Measurements from ENCODE around the gene C1orf56. TPM values are rescaled to one million over a fixed set of nuclear protein-coding genes. Genes with fewer than 3 reads are reported as not detected.

Gene C1orf56
- total RNA-seq, 1 experiment from 2014 or later = 4.8 TPM

DNA sequence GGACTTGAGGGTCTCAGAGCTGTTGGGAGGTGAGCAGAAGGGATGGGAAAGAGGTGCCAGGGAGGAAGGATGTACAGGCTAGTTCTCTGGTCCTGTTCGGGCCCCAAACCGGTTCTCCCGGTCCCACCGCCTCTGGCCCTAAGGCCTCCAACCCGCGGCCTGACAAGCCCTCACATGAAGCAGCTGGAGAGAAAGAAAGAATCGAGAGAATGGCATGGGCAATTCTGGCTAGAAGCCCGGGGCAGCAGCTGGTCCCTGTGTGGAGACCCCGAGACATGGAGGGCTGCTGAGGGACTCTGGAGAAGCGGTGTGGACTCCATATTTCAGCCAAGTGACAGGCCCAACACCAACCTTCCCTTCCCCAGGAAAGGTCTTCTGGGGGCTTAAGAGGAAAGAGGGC lies 11.1 kb downstream of the C1orf56 start:
- peaks cover 61% of the 10 kb centered on the region for H3K36me3 Mint-ChIP-seq (ENCODE audit: insufficient read depth, unreplicated experiment)
- intact Hi-C loops (cut with micrococcal nuclease; ENCODE audit: unreplicated experiment) = loop anchor here (1.0 to 2.0 kb wide), 2 partner anchors 34 to 45 kb away; no protein-coding TSS in a partner anchor
- H3K27ac Mint-ChIP-seq (ENCODE audit: unreplicated experiment) = peak overlapping the region; percentile 86
- H3K4me1 ChIP-seq = peaks cover 17% of the 10 kb centered on the region
- peak overlapping the region; percentile 60 for H3K4me3 ChIP-seq (ENCODE audit: low read depth, low read length)
- ChIA-PET CTCF (interaction anchor here (0.5 to 1.9 kb wide), 6 partner anchors 11 to 73 kb away, joined by 3 to 9 read pairs (median 4); partner anchors contain the start of genes C1orf56, GABPB2 and MINDY1), POLR2A (interaction anchor here (1.2 kb wide), 2 partner anchors 13 to 45 kb away, joined by 3 read pairs; no protein-coding TSS in a partner anchor)
- H3K27me3 ChIP-seq (replicated peaks; ENCODE audit: control insufficient read depth, insufficient read depth, low read length) = no peaks in the 10 kb centered on the region
- TF ChIP-seq, protein P1, sequence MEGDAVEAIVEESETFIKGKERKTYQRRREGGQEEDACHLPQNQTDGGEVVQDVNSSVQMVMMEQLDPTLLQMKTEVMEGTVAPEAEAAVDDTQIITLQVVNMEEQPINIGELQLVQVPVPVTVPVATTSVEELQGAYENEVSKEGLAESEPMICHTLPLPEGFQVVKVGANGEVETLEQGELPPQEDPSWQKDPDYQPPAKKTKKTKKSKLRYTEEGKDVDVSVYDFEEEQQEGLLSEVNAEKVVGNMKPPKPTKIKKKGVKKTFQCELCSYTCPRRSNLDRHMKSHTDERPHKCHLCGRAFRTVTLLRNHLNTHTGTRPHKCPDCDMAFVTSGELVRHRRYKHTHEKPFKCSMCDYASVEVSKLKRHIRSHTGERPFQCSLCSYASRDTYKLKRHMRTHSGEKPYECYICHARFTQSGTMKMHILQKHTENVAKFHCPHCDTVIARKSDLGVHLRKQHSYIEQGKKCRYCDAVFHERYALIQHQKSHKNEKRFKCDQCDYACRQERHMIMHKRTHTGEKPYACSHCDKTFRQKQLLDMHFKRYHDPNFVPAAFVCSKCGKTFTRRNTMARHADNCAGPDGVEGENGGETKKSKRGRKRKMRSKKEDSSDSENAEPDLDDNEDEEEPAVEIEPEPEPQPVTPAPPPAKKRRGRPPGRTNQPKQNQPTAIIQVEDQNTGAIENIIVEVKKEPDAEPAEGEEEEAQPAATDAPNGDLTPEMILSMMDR (IDR thresholded peaks at IDR 0.05; ENCODE audit: insufficient read depth in 1 of 2, low read depth in 1 of 2, low read length in 1 of 2, severe bottlenecking in 1 of 2, unreplicated experiment in 1 of 2) = no peak
- no peaks in the 10 kb centered on the region for H3K27me3 Mint-ChIP-seq (ENCODE audit: insufficient read depth, unreplicated experiment)
- DNase-seq = peak; percentile 87 to 92
- H3K36me3 ChIP-seq (ENCODE audit: control insufficient read depth, insufficient read depth, low read length) = peaks cover 11% of the 10 kb centered on the region
- H3K9me3 Mint-ChIP-seq (ENCODE audit: unreplicated experiment) = no peaks in the 10 kb centered on the region
- no peaks in the 10 kb centered on the region for H3K9me3 ChIP-seq
- H3K4me1 Mint-ChIP-seq (ENCODE audit: low read depth, unreplicated experiment) = peaks cover 52% of the 10 kb centered on the region
- BruUV-seq (replicated peaks) = no TSS peak
- H3K4me3 Mint-ChIP-seq (ENCODE audit: unreplicated experiment) = peak overlapping the region; percentile 88

DNA sequence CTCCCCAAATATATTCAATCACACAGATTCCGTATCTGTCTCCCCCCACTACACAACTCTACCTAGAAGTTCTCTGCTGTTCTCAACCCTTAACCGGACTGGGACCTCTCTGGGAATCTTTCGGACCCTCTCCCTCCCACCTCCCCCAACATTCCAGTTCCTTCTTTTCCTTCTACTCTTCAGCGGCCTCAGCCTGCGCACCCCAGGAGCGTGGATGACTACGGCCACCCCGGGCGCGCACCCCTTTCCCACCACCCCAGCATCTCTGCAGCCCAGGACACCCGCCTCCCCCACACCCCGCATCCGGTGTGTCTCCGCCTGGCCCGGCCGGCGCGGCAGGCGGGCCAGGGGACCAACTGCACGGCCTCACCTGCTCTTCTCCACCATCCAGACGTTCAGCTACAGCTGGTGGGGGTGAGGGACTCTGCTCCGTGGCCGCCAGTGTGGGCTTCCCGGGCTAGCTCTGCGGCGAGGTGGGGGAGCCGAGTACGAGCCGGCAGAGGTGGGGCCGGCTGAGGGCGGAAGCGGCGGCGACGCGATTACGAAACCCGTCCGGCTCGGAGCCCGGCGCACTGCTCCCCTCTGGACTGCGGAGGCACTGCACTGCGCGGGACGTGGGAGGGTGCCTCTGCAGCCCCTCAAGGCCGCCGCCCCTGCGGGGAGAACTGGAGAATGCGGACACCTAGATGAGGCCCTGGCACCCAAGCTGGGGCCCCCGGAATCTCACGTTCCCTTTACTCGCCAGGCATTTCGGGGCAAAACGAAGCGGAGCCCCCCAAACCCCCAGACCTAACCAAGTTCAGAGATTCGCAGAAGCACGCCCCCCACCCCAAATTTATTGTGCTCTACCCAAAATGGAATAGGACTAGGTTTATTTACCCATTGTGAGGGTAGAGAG lies 11.8 kb downstream of the C1orf56 start, which contains the start of gene CDC42SE1:
Gene CDC42SE1 (minus strand): TSS at position 514 of the 898 bp plus-strand sequence. CDS start 3,892 bp downstream, outside the sequence.
- peaks cover 17% of the 10 kb centered on the region for H3K4me1 ChIP-seq
- POLR2A ChIA-PET = interaction anchor here (1.2 kb wide), 2 partner anchors 12 to 46 kb away, joined by 3 read pairs; no protein-coding TSS in a partner anchor

More for the DNA sequence above, 11.8 kb downstream of the C1orf56 start, which contains the start of gene CDC42SE1:
- intact Hi-C loops (cut with micrococcal nuclease; ENCODE audit: unreplicated experiment) = loop anchor here (2.0 kb wide), 1 partner anchor 35 kb away; no protein-coding TSS in a partner anchor
- peak within 1 kb of the TSS; percentile 60 for H3K4me3 ChIP-seq (ENCODE audit: low read depth, low read length)
- Mint-ChIP-seq H3K9me3 (ENCODE audit: unreplicated experiment) (no peaks in the 10 kb centered on the region), H3K4me3 (ENCODE audit: unreplicated experiment) (peak within 1 kb of the TSS; percentile 88), H3K27ac (ENCODE audit: unreplicated experiment) (peak within 1 kb of the TSS; percentile 86), H3K4me1 (ENCODE audit: low read depth, unreplicated experiment) (peaks cover 52% of the 10 kb centered on the region), H3K36me3 (ENCODE audit: insufficient read depth, unreplicated experiment) (peaks cover 54% of the 10 kb centered on the region), H3K27me3 (ENCODE audit: insufficient read depth, unreplicated experiment) (no peaks in the 10 kb centered on the region)
- TF ChIP-seq, protein P1 (IDR thresholded peaks at IDR 0.05; ENCODE audit: insufficient read depth in 1 of 2, low read depth in 1 of 2, low read length in 1 of 2, severe bottlenecking in 1 of 2, unreplicated experiment in 1 of 2) = peak; percentile 82 to 90
- DNase-seq = peak; percentile 83 to 87
- CTCF ChIA-PET = interaction anchor here (0.6 to 1.9 kb wide), 6 partner anchors 11 to 72 kb away, joined by 3 to 9 read pairs (median 4); partner anchors contain the start of genes C1orf56 and GABPB2
- H3K36me3 ChIP-seq (ENCODE audit: control insufficient read depth, insufficient read depth, low read length) = peaks cover 5% of the 10 kb centered on the region
- H3K27me3 ChIP-seq (replicated peaks; ENCODE audit: control insufficient read depth, insufficient read depth, low read length) = no peaks in the 10 kb centered on the region
- no peaks in the 10 kb centered on the region for H3K9me3 ChIP-seq
- BruUV-seq (replicated peaks) = TSS peak; percentile 69

Measured in Caco-2 (cell line).